H9 (cell line): ENCODE results near the gene SH3TC1. TPM values are rescaled to one million over a fixed set of nuclear protein-coding genes. Genes with fewer than 3 reads are reported as not detected.

Source experiments
- DNase-seq: peaks from one replicate; pipeline ENCODE4 v3.0.0-alpha.2; 2017
- H2AFZ ChIP-seq: one replicate; pipeline ENCODE4 v1.6.1; 2013; ENCODE audit warnings: mild to moderate bottlenecking, low read length, control low read depth, moderate library complexity
- H2AK5ac ChIP-seq: 2 replicates; pipeline ENCODE4 v1.6.1; 2013; ENCODE audit warnings: low read length, control low read depth, mixed read lengths; ENCODE audit not compliant: insufficient read length
- H2BK120ac ChIP-seq: one replicate; pipeline ENCODE4 v1.6.1; 2013; ENCODE audit warnings: low read depth, mild to moderate bottlenecking, low read length, control low read depth, inconsistent platforms; ENCODE audit not compliant: poor library complexity, severe bottlenecking
- H2BK12ac ChIP-seq: 2 replicates; pipeline ENCODE4 v1.6.1; 2013; ENCODE audit warnings: low read length, control low read depth, mixed read lengths, low read depth; ENCODE audit not compliant: insufficient read length
- H2BK15ac ChIP-seq: 2 replicates; pipeline ENCODE4 v1.6.1; 2013; ENCODE audit warnings: low read depth, low read length, control low read depth
- H2BK20ac ChIP-seq: one replicate; pipeline ENCODE4 v1.6.1; 2013; ENCODE audit warnings: low read depth, mild to moderate bottlenecking, low read length, control low read depth, inconsistent platforms; ENCODE audit not compliant: poor library complexity, severe bottlenecking
- H2BK5ac ChIP-seq: 2 replicates; pipeline ENCODE4 v1.6.1; 2013; ENCODE audit warnings: low read length, control low read depth, mixed read lengths; ENCODE audit not compliant: insufficient read length
- H3K14ac ChIP-seq: 2 replicates; pipeline ENCODE4 v1.6.1; 2013; ENCODE audit warnings: low read length, control low read depth; ENCODE audit not compliant: insufficient read depth
- H3K18ac ChIP-seq: 2 replicates; pipeline ENCODE4 v1.6.1; 2013; ENCODE audit warnings: low read depth, mild to moderate bottlenecking, mixed read lengths, low read length, control low read depth; ENCODE audit not compliant: insufficient read length
- H3K23ac ChIP-seq: 2 replicates; pipeline ENCODE4 v1.6.1; 2013; ENCODE audit warnings: low read length, control low read depth, mixed read lengths, low read depth; ENCODE audit not compliant: insufficient read length
- H3K23me2 ChIP-seq: 2 replicates; pipeline ENCODE4 v1.6.1; 2013; ENCODE audit warnings: low read depth, mild to moderate bottlenecking, mixed read lengths, low read length, control low read depth; ENCODE audit not compliant: insufficient read length, poor library complexity, severe bottlenecking
- H3K27ac ChIP-seq: 2 replicates; pipeline ENCODE4 v1.5.1; 2013; ENCODE audit warnings: low read length, control low read depth, mixed read lengths, low read depth; ENCODE audit not compliant: insufficient read length
- H3K27me3 ChIP-seq: 2 replicates; pipeline ENCODE4 v1.6.1; 2013; ENCODE audit warnings: low read length, control low read depth, inconsistent platforms; ENCODE audit not compliant: insufficient read depth
- H3K4ac ChIP-seq: 2 replicates; pipeline ENCODE4 v1.6.1; 2013; ENCODE audit warnings: low read depth, mild to moderate bottlenecking, control low read depth, inconsistent platforms, low read length, moderate library complexity
- H3K4me1 ChIP-seq: 2 replicates; pipeline ENCODE4 v1.6.1; 2013; ENCODE audit warnings: low read length, control low read depth, inconsistent platforms; ENCODE audit not compliant: insufficient read depth
- H3K4me2 ChIP-seq: 2 replicates; pipeline ENCODE4 v1.6.1; 2013; ENCODE audit warnings: low read length, control low read depth, mixed read lengths; ENCODE audit not compliant: insufficient read length, insufficient read depth
- H3K56ac ChIP-seq: 2 replicates; pipeline ENCODE4 v1.6.1; 2013; ENCODE audit warnings: low read depth, mild to moderate bottlenecking, mixed read lengths, low read length, control low read depth; ENCODE audit not compliant: insufficient read length
- H3K79me1 ChIP-seq: 2 replicates; pipeline ENCODE4 v1.6.1; 2013; ENCODE audit warnings: low read depth, mild to moderate bottlenecking, moderate library complexity, low read length, control low read depth, inconsistent platforms; ENCODE audit not compliant: insufficient read depth, poor library complexity, severe bottlenecking
- H3K79me2 ChIP-seq: 2 replicates; pipeline ENCODE4 v1.6.1; 2013; ENCODE audit warnings: low read length, control low read depth, inconsistent platforms; ENCODE audit not compliant: insufficient read depth
- H3K9ac ChIP-seq: 2 replicates; pipeline ENCODE4 v1.6.1; 2013; ENCODE audit warnings: low read length, control low read depth, mixed read lengths; ENCODE audit not compliant: insufficient read length; ENCODE audit errors: extremely low read depth
- H3K9me3 ChIP-seq: one replicate; pipeline ENCODE4 v1.6.1; 2013; ENCODE audit warnings: low read depth, low read length, inconsistent platforms; ENCODE audit not compliant: control insufficient read depth
- H3T11ph ChIP-seq: one replicate; pipeline ENCODE4 v1.6.1; 2013; ENCODE audit warnings: mild to moderate bottlenecking, low read length, control low read depth, inconsistent platforms
- H4K20me1 ChIP-seq: one replicate; pipeline ENCODE4 v1.6.1; 2013; ENCODE audit not compliant: control insufficient read depth, insufficient read length, insufficient read depth
- H4K5ac ChIP-seq: 2 replicates; pipeline ENCODE4 v1.6.1; 2013; ENCODE audit warnings: low read depth, mild to moderate bottlenecking, mixed read lengths, low read length, control low read depth; ENCODE audit not compliant: insufficient read length
- H4K8ac ChIP-seq: replicated peaks from 2 replicates; pipeline ENCODE4 v1.6.1; 2013; ENCODE audit warnings: low read length, control low read depth, mixed read lengths, low read depth; ENCODE audit not compliant: insufficient read length
- H4K91ac ChIP-seq: 2 replicates; pipeline ENCODE4 v1.6.1; 2013; ENCODE audit warnings: low read depth, mild to moderate bottlenecking, moderate library complexity, mixed read lengths, low read length, control low read depth; ENCODE audit not compliant: insufficient read length
- H3K27ac Mint-ChIP-seq, 3 experiments: 2 replicates in 2 of 3; 3 replicates in 1 of 3; pipeline ENCODE4 v1.8.0; 2020 to 2021; ENCODE audit warnings: mixed read lengths in 3 of 3, mild to moderate bottlenecking in 1 of 3, moderate library complexity in 1 of 3
- H3K27me3 Mint-ChIP-seq: 2 replicates; pipeline ENCODE4 v1.8.0; 2021; ENCODE audit warnings: low read depth, mild to moderate bottlenecking, moderate library complexity, mixed read lengths
- H3K36me3 Mint-ChIP-seq, 3 experiments: 2 replicates in 2 of 3; 3 replicates in 1 of 3; pipeline ENCODE4 v1.8.0; 2020 to 2021; ENCODE audit warnings: low read depth in 3 of 3, mixed read lengths in 3 of 3; ENCODE audit not compliant: insufficient read depth in 1 of 3
- H3K4me1 Mint-ChIP-seq, 2 experiments: 2 replicates each; pipeline ENCODE4 v1.8.0; 2020; ENCODE audit warnings: mixed read lengths in 2 of 2
- H3K4me3 Mint-ChIP-seq, 2 experiments: 2 replicates in 1 of 2; 3 replicates in 1 of 2; pipeline ENCODE4 v1.8.0; 2020 to 2021; ENCODE audit warnings: mild to moderate bottlenecking in 2 of 2, mixed read lengths in 2 of 2, moderate library complexity in 1 of 2
- H3K9me3 Mint-ChIP-seq, 2 experiments: 2 replicates in 1 of 2; 3 replicates in 1 of 2; pipeline ENCODE4 v1.8.0; 2020; ENCODE audit warnings: mild to moderate bottlenecking in 2 of 2, mixed read lengths in 2 of 2, moderate library complexity in 1 of 2
- WGBS: extraction: QIAGEN DNeasy Blood & Tissue Kit; methylation state at CpG from one replicate; pipeline ENCODE4 v1.1.7; 2013; ENCODE audit warnings: missing lambda C conversion rate, low lambda C conversion rate, mixed read lengths; ENCODE audit not compliant: insufficient read length; ENCODE audit errors: extremely low coverage; 5-methylcytosine and 5-hydroxymethylcytosine counted together
- total RNA-seq: library from RNA; stranded (reverse); gene quantifications from 2 replicates; pipeline ENCODE4 v1.2.1, GENCODE V29; 2021
- TF ChIP-seq, protein P1 (sequence below): fragments of 200-600 bp; sonication (generic); conservative IDR thresholded peaks from 3 replicates; pipeline ENCODE4 v1.8.0; 2021; ENCODE audit warnings: antibody characterized with exemption, mild to moderate bottlenecking

Gene SH3TC1
- total RNA-seq, 1 experiment from 2014 or later = 0.74 TPM

DNA sequence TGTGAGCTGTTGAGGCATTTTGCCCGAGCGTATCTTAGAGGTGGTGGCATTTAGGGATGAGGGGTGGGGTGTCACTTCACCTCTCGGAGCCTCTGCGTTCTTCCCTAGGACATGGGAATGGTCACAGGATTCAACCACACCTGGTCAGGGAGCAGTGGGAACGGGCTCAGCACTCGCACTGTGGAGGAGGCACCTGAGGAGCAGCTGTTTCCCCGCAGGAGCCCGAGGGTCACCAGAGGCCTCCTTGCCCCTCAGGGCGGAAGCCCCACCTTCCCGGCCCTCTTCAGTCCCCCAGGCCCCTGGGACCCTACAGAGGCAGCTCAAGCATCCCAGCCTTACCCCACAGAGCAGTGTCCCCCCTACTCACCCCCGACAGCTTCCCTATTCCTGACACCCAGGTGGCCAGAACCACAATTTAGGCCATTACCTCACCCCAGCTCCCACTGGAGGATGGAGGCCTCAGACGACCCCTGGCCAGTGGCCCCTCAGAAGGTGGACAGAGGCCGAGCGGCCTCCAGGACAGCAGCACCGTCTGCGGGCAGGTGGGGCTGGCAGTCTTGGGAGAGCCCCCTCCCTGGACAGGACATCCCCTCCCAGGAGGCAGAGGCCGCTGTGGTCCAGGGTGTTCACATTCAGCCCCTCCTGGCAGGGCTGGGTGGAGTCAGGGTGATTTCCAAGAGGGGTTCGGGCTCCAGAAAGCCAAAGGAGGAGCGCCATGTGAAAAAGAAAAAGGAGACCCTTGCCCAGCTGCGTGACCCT is 66.3 kb downstream of the SH3TC1 start:
- no peak for DNase-seq
- no peak overlapping the region for H2BK20ac ChIP-seq
- no peak overlapping the region for H3K14ac ChIP-seq
- H3K27ac ChIP-seq = no peak overlapping the region
- no peak overlapping the region for H3K18ac ChIP-seq
- no peak overlapping the region for H3K4ac ChIP-seq
- no peaks in the 10 kb centered on the region for H3K79me1 ChIP-seq
- no CpG with 5 or more reads among the region's 20 CpGs for WGBS
- no peaks in the 10 kb centered on the region for H3K79me2 ChIP-seq
- H3K4me2 ChIP-seq = no peak overlapping the region
- no peaks in the 10 kb centered on the region; a peak in 1 of 5 replicates for H3K9me3 Mint-ChIP-seq
- peaks cover 4% of the 10 kb centered on the region for H3K23me2 ChIP-seq
- H3K9ac ChIP-seq = no peak overlapping the region
- no peak overlapping the region for H2BK12ac ChIP-seq
- H4K8ac ChIP-seq = no peak overlapping the region
- no peak overlapping the region for H4K91ac ChIP-seq
- H4K5ac ChIP-seq = no peak overlapping the region
- H2AK5ac ChIP-seq = no peak overlapping the region
- H3K36me3 Mint-ChIP-seq = no peaks in the 10 kb centered on the region
- no peak overlapping the region for H3K27ac Mint-ChIP-seq
- H3K4me1 Mint-ChIP-seq = peaks cover 0 to 20% of the 10 kb centered on the region in 2 experiments; a peak in 2 of 4 replicates
- no peak overlapping the region for H3K56ac ChIP-seq
- H2AFZ ChIP-seq = no peak overlapping the region
- no peaks in the 10 kb centered on the region for H3K4me1 ChIP-seq
- no peak overlapping the region for H3K23ac ChIP-seq
- H3K27me3 Mint-ChIP-seq = peaks cover 18% of the 10 kb centered on the region
- H3K4me3 Mint-ChIP-seq = no peak overlapping the region
- TF ChIP-seq, protein P1, sequence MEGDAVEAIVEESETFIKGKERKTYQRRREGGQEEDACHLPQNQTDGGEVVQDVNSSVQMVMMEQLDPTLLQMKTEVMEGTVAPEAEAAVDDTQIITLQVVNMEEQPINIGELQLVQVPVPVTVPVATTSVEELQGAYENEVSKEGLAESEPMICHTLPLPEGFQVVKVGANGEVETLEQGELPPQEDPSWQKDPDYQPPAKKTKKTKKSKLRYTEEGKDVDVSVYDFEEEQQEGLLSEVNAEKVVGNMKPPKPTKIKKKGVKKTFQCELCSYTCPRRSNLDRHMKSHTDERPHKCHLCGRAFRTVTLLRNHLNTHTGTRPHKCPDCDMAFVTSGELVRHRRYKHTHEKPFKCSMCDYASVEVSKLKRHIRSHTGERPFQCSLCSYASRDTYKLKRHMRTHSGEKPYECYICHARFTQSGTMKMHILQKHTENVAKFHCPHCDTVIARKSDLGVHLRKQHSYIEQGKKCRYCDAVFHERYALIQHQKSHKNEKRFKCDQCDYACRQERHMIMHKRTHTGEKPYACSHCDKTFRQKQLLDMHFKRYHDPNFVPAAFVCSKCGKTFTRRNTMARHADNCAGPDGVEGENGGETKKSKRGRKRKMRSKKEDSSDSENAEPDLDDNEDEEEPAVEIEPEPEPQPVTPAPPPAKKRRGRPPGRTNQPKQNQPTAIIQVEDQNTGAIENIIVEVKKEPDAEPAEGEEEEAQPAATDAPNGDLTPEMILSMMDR = no peak
- H3T11ph ChIP-seq = no peak overlapping the region
- no peaks in the 10 kb centered on the region for H3K9me3 ChIP-seq
- H2BK15ac ChIP-seq = no peak overlapping the region
- no peak overlapping the region for H2BK5ac ChIP-seq
- H2BK120ac ChIP-seq = no peak overlapping the region
- peaks cover 2% of the 10 kb centered on the region; the same call in 1 of the 2 replicates for H3K27me3 ChIP-seq
- H4K20me1 ChIP-seq = no peaks in the 10 kb centered on the region
